Transverse colon (tissue), 4 donors: ENCODE measurements around the gene ARHGAP45. TPM values are rescaled to one million over a fixed set of nuclear protein-coding genes. Genes with fewer than 3 reads are reported as not detected.

Source experiments
- DNase-seq: peaks from one replicate; pipeline ENCODE4 v3.0.0-alpha.2; 2019
- H3K27ac ChIP-seq, 4 donors: fragments of 200-600 bp; sonication (generic); 2 replicates each; pipeline ENCODE4 v1.5.1; 2016 to 2018; ENCODE audit warnings: inconsistent platforms in 4 of 4
- H3K27me3 ChIP-seq: fragments of 200-600 bp; sonication (generic); 2 replicates; pipeline ENCODE4 v1.5.1; 2017; ENCODE audit warnings: inconsistent platforms
- H3K36me3 ChIP-seq, 4 donors: fragments of 200-600 bp; sonication (generic); 2 replicates each; pipeline ENCODE4 v1.5.1; 2017 to 2019; ENCODE audit warnings: inconsistent platforms in 4 of 4
- H3K4me1 ChIP-seq, 4 donors: fragments of 200-600 bp; sonication (generic); 2 replicates each; pipeline ENCODE4 v1.5.1; 2017 to 2020; ENCODE audit warnings: inconsistent platforms in 4 of 4
- H3K4me3 ChIP-seq, 4 donors: fragments of 200-600 bp; sonication (generic); 1 replicate in 1 of 4; 2 replicates in 3 of 4; pipeline versions ENCODE4 v1.5.1 to v1.6.1; 2017 to 2019; ENCODE audit warnings: inconsistent platforms in 4 of 4
- H3K9me3 ChIP-seq, 2 donors: fragments of 200-600 bp; sonication (generic); 2 replicates each; pipeline ENCODE4 v1.5.1; 2017 to 2019; ENCODE audit warnings: inconsistent platforms in 2 of 2
- CTCF ChIP-seq, 5 experiments: fragments of 200-600 bp in 3 of 5; fragments of 450-650 bp in 2 of 5; sonication (generic) in 3 of 5; IDR thresholded peaks; 1 replicate in 2 of 5; 2 replicates in 3 of 5; pipeline ENCODE4 v1.5.1; 2016 to 2017; ENCODE audit warnings: antibody characterized with exemption in 5 of 5, inconsistent platforms in 3 of 5, mild to moderate bottlenecking in 2 of 5, moderate library complexity in 1 of 5
- EP300 ChIP-seq: sonication (generic); formaldehyde crosslinking; IDR thresholded peaks from one replicate; pipeline ENCODE4 v1.6.1; 2017; ENCODE audit warnings: antibody characterized with exemption, low read depth
- POLR2A ChIP-seq: fragments of 450-650 bp; IDR thresholded peaks from one replicate; pipeline ENCODE4 v1.6.1; 2016; ENCODE audit warnings: antibody characterized with exemption, mild to moderate bottlenecking, moderate library complexity
- POLR2AphosphoS5 ChIP-seq, 3 donors: sonication (generic); formaldehyde crosslinking; IDR thresholded peaks; one replicate each; pipeline ENCODE4 v1.6.1; 2016; ENCODE audit warnings: antibody characterized with exemption in 3 of 3
- WGBS, 2 donors: methylation state at CpG; one replicate each; pipeline ENCODE4 v1.1.5; 2018; ENCODE audit warnings: low coverage in 1 of 2; 5-methylcytosine and 5-hydroxymethylcytosine counted together
- in situ Hi-C, 4 donors: fragments of 200-750 bp; cut with MboI; loops; one replicate each; pipeline versions ENCODE4 v1.15.0 to v1.15.1; 2017; ENCODE audit warnings: low sequenced_read_pairs in 3 of 4, low pct_ligation_motif_present in 1 of 4, low pct_unique_long_range_greater_than_20kb in 1 of 4
- intact Hi-C: fragments of 100-400 bp; cut with DNase I; formaldehyde crosslinking; loops from one replicate; pipeline ENCODE4 v1.15.1; 2023; ENCODE audit warnings: low total_unique reads
- total RNA-seq, 4 donors: library from RNA; depleted of rRNA; stranded (reverse); fragments of >200 nt; gene quantifications; one replicate each; pipeline ENCODE4 v1.1.0, GENCODE V29; 2016

Gene ARHGAP45
- total RNA-seq, 4 donors from 2014 or later: 10.0 to 174 (median 76.9) TPM

- 49 to 75% methylated on average over 1 to 44 of the region's 45 CpGs for WGBS, 2 donors
- TF ChIP-seq POLR2AphosphoS5 (IDR thresholded peaks at IDR 0.05) (no peak), EP300 (no peak), POLR2A (no peak), CTCF (IDR thresholded peaks at IDR 0.05) (no peak)
- intact Hi-C loops (no loop called here), in situ Hi-C loops (no loop called here)
- peak; percentile 66 for DNase-seq
- no peaks in the 10 kb centered on the region for H3K36me3 ChIP-seq
- peaks cover 69% of the 10 kb centered on the region for H3K27me3 ChIP-seq
- H3K27ac ChIP-seq: peak overlapping the region; percentile 73 to 88 (median 79)
- peaks cover 34 to 62% (median 59%) of the 10 kb centered on the region in 4 donors for H3K4me1 ChIP-seq
- H3K9me3 ChIP-seq: no peaks in the 10 kb centered on the region
- peak overlapping the region in 3 of 4 donors; percentile 13 to 51 (median 41) for H3K4me3 ChIP-seq
Measured at GRCh38 chr19:1068009-1069001, 1.3 kb downstream of the ARHGAP45 start.

- DNase-seq: peak; percentile 82
- TF ChIP-seq POLR2AphosphoS5 (IDR thresholded peaks at IDR 0.05) (peak in 2 of 3 donors; percentile 27 to 36), EP300 (no peak), POLR2A (no peak), CTCF (IDR thresholded peaks at IDR 0.05) (peak in 1 of 5 experiments; percentile 16)
- in situ Hi-C loops: no loop called here
- peak overlapping the region; percentile 73 to 88 (median 79) for H3K27ac ChIP-seq
- peak overlapping the region in 1 of 4 donors; percentile 51 for H3K4me3 ChIP-seq
- H3K9me3 ChIP-seq: no peaks in the 10 kb centered on the region
- H3K27me3 ChIP-seq: peaks cover 69% of the 10 kb centered on the region
- intact Hi-C loops: no loop called here
- 30 to 40% methylated on average over 2 to 25 of the region's 25 CpGs for WGBS, 2 donors
- H3K36me3 ChIP-seq: no peaks in the 10 kb centered on the region
- H3K4me1 ChIP-seq: peaks cover 34 to 66% (median 57%) of the 10 kb centered on the region in 4 donors
Measured at GRCh38 chr19:1069009-1069779, 2.2 kb downstream of the ARHGAP45 start.

GRCh38 chr19:1070576-1070930 lies 3.6 kb downstream of the ARHGAP45 start:
- TF ChIP-seq POLR2A (no peak), CTCF (IDR thresholded peaks at IDR 0.05) (no peak), EP300 (no peak), POLR2AphosphoS5 (IDR thresholded peaks at IDR 0.05) (no peak)
- intact Hi-C loops (no loop called here), in situ Hi-C loops (no loop called here)
- no peaks in the 10 kb centered on the region for H3K36me3 ChIP-seq
- no peak for DNase-seq
- peaks cover 69% of the 10 kb centered on the region for H3K27me3 ChIP-seq
- H3K4me3 ChIP-seq: no peak overlapping the region
- peaks cover 23 to 64% (median 54%) of the 10 kb centered on the region in 4 donors for H3K4me1 ChIP-seq
- H3K27ac ChIP-seq: no peak overlapping the region
- no peaks in the 10 kb centered on the region for H3K9me3 ChIP-seq
- WGBS, 2 donors: 31% methylated on average over 21 of the region's 21 CpGs; no CpG with 5 or more reads in 1 of the 2 donors
